NT2/D1 (cell line): ENCODE measurements around the gene TMEM270.

Experiments
- YY1 ChIP-seq: IDR thresholded peaks from 2 replicates; pipeline ENCODE4 v1.6.1; 2011; ENCODE audit not compliant: insufficient read length, insufficient read depth
- ZNF274 ChIP-seq: IDR thresholded peaks from 2 replicates; pipeline ENCODE4 v1.6.1; 2011; ENCODE audit warnings: mild to moderate bottlenecking, low read depth, low read length

GRCh38 chr7:73880755-73881328 is 19.9 kb downstream of the TMEM270 start:
- TF ChIP-seq ZNF274 (no peak), YY1 (no peak)
